Measurements from ENCODE around the gene ELMO3.

DNA sequence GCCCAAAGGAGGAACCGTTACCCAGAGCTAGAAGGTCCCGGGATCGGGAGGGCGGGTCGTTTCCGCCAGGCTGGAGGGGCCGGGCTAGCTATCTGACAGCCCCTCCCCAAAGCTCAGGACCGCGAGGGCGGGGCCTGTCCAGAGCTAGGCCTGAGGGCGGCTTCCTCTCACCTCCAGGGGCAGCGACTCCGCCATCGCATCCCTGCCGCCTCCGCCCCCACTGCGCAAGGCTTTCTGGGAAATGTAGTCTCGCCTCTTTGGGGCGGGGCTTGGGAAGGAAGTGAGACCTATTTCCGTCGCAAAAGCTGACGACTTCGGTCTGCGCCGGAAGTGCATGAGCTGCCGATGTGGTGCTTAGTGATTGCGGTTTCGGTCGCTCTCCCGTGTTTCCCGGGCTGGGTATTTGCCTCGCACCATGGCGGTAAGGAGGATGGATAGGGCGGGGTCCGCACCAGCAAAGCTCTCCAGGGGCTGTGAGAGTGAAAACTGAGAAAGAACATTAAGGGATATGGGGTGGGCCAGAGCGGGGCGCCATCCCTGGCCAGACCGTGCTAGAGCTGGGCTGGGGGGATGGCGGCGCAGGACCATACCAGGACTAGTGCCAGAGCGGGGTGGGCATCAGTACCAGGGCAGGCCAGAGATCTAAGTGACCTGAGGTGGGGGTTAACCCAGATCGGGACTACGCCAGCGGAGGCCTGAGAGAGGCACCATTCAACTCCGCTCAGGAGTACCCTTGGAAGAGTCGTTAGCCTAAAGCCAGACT, 28.1 kb downstream of the ELMO3 start, which contains the start of gene TMEM208:
- TF ChIP-seq, protein P1, sequence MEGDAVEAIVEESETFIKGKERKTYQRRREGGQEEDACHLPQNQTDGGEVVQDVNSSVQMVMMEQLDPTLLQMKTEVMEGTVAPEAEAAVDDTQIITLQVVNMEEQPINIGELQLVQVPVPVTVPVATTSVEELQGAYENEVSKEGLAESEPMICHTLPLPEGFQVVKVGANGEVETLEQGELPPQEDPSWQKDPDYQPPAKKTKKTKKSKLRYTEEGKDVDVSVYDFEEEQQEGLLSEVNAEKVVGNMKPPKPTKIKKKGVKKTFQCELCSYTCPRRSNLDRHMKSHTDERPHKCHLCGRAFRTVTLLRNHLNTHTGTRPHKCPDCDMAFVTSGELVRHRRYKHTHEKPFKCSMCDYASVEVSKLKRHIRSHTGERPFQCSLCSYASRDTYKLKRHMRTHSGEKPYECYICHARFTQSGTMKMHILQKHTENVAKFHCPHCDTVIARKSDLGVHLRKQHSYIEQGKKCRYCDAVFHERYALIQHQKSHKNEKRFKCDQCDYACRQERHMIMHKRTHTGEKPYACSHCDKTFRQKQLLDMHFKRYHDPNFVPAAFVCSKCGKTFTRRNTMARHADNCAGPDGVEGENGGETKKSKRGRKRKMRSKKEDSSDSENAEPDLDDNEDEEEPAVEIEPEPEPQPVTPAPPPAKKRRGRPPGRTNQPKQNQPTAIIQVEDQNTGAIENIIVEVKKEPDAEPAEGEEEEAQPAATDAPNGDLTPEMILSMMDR (IDR thresholded peaks at IDR 0.05), result peak in 4 of 7 experiments; percentile 38 to 49 (median 42)
- peak; percentile 26 to 83 (median 81) for TF ChIP-seq POLR2A (IDR thresholded peaks at IDR 0.05)
